H1 (cell line): ENCODE data around the gene DUS1L. TPM values are rescaled to one million over a fixed set of nuclear protein-coding genes. Genes with fewer than 3 reads are reported as not detected.

ENCODE experiments used
- CTCF ChIA-PET: fragments of 300-600 bp; sonication (Branson Sonifier 250); formaldehyde crosslinking; loops from one replicate; lab custom pipeline; 2021; ENCODE audit not compliant: partially characterized antibody; lab: Charles Lee
- POLR2A ChIA-PET: fragments of 300-600 bp; sonication (Branson Sonifier 250); formaldehyde crosslinking; loops from one replicate; lab custom pipeline; 2021; ENCODE audit warnings: inconsistent platforms; ENCODE audit not compliant: partially characterized antibody; lab: Charles Lee
- DNase-seq, 2 experiments: peaks; one replicate each; pipeline versions ENCODE4 v3.0.0 to v3.0.0-alpha.2; 2010 to 2022; ENCODE audit warnings: low spot score in 2 of 2, low read depth in 1 of 2, mixed read lengths in 1 of 2
- FAIRE-seq: peaks from 2 replicates; lab custom pipeline; 2011; peaks lifted over from hg19 to GRCh38; lab: Jason Lieb, UNC
- H2AFZ ChIP-seq: 2 replicates; pipeline ENCODE4 v1.8.1; 2012; ENCODE audit warnings: low read length, inconsistent platforms
- H2AK5ac ChIP-seq: 2 replicates; pipeline ENCODE4 v1.6.1; 2013; ENCODE audit warnings: low read depth, low read length
- H2BK120ac ChIP-seq: replicated peaks from 2 replicates; pipeline ENCODE3; 2013; ENCODE audit warnings: low read depth, low read length, inconsistent platforms
- H2BK12ac ChIP-seq: 2 replicates; pipeline ENCODE4 v1.6.1; 2013; ENCODE audit warnings: low read depth, low read length
- H2BK15ac ChIP-seq: 2 replicates; pipeline ENCODE4 v1.6.1; 2013; ENCODE audit warnings: low read length
- H2BK20ac ChIP-seq: 2 replicates; pipeline ENCODE4 v1.6.1; 2013; ENCODE audit warnings: low read length
- H2BK5ac ChIP-seq: 2 replicates; pipeline ENCODE4 v1.6.1; 2013; ENCODE audit warnings: low read depth, low read length
- H3K14ac ChIP-seq: 2 replicates; pipeline ENCODE4 v1.6.1; 2013; ENCODE audit warnings: inconsistent platforms; ENCODE audit not compliant: insufficient read length
- H3K18ac ChIP-seq: 2 replicates; pipeline ENCODE4 v1.6.1; 2013; ENCODE audit warnings: low read length; ENCODE audit errors: extremely low read depth
- H3K23ac ChIP-seq: 2 replicates; pipeline ENCODE4 v1.6.1; 2013; ENCODE audit warnings: inconsistent platforms; ENCODE audit not compliant: insufficient read length
- H3K23me2 ChIP-seq: 2 replicates; pipeline ENCODE4 v1.6.1; 2013; ENCODE audit warnings: low read depth, low read length
- H3K27ac ChIP-seq: 2 replicates; pipeline ENCODE4 v1.6.1; 2011; ENCODE audit warnings: low read depth, low read length, inconsistent platforms
- H3K27me3 ChIP-seq, 4 experiments: replicated peaks in 1 of 4; 1 replicate in 1 of 4; 2 replicates in 3 of 4; pipeline versions ENCODE4 v1.6.1 to v1.8.1; 2011 to 2013; ENCODE audit warnings: low read length in 3 of 4, mild to moderate bottlenecking in 3 of 4, inconsistent platforms in 2 of 4, mixed read lengths in 2 of 4, moderate library complexity in 1 of 4; ENCODE audit not compliant: control insufficient read depth in 3 of 4, insufficient read depth in 3 of 4; ENCODE audit errors: extremely low read depth in 1 of 4
- H3K36me3 ChIP-seq, 4 experiments: 2 replicates each; pipeline versions ENCODE4 v1.6.1 to v1.8.1; 2011 to 2013; ENCODE audit warnings: mild to moderate bottlenecking in 4 of 4, low read length in 3 of 4, moderate library complexity in 2 of 4, control low read depth in 1 of 4, inconsistent platforms in 1 of 4; ENCODE audit not compliant: insufficient read depth in 4 of 4, control insufficient read depth in 2 of 4
- H3K4ac ChIP-seq: replicated peaks from 2 replicates; pipeline ENCODE3; 2013; ENCODE audit warnings: low read length, low read depth, mixed read lengths, inconsistent platforms; ENCODE audit not compliant: insufficient read length
- H3K4me1 ChIP-seq, 4 experiments: replicated peaks in 1 of 4; 1 replicate in 1 of 4; 2 replicates in 3 of 4; pipeline versions ENCODE4 v1.6.1 to v1.8.1; 2011 to 2013; ENCODE audit warnings: low read length in 3 of 4, inconsistent platforms in 2 of 4, mixed read lengths in 1 of 4; ENCODE audit not compliant: insufficient read depth in 4 of 4, control insufficient read depth in 3 of 4
- H3K4me2 ChIP-seq, 2 experiments: 2 replicates each; pipeline versions ENCODE4 v1.6.1 to v1.8.1; 2011 to 2013; ENCODE audit warnings: low read depth in 2 of 2, low read length in 2 of 2, control low read depth in 1 of 2, inconsistent platforms in 1 of 2, mild to moderate bottlenecking in 1 of 2; ENCODE audit not compliant: insufficient read depth in 1 of 2
- H3K4me3 ChIP-seq, 4 experiments: fragments of 200-600, 300-600 bp in 1 of 4; sonication (generic), shearing (Covaris generic), sonication (Bioruptor Twin) in 1 of 4; 2 replicates each; pipeline versions ENCODE4 v1.5.1 to v1.8.1; 2011 to 2016; ENCODE audit warnings: low read length in 4 of 4, low read depth in 3 of 4, control low read depth in 2 of 4, inconsistent platforms in 2 of 4, mild to moderate bottlenecking in 2 of 4, mixed read lengths in 1 of 4, moderate library complexity in 1 of 4; ENCODE audit not compliant: insufficient read depth in 2 of 4; ENCODE audit errors: extremely low read depth in 1 of 4
- H3K56ac ChIP-seq: replicated peaks from 2 replicates; pipeline ENCODE3; 2013; ENCODE audit warnings: low read depth, mild to moderate bottlenecking, mixed read lengths, low read length, inconsistent platforms; ENCODE audit not compliant: insufficient read length
- H3K79me1 ChIP-seq: 2 replicates; pipeline ENCODE4 v1.6.1; 2013; ENCODE audit warnings: low read depth, low read length, control low read depth
- H3K79me2 ChIP-seq, 2 experiments: 2 replicates each; pipeline versions ENCODE4 v1.6.1 to v1.8.1; 2012 to 2013; ENCODE audit warnings: low read length in 2 of 2, mild to moderate bottlenecking in 2 of 2, inconsistent platforms in 1 of 2; ENCODE audit not compliant: insufficient read depth in 2 of 2, control insufficient read depth in 1 of 2
- H3K9ac ChIP-seq, 4 experiments: replicated peaks in 1 of 4; 1 replicate in 1 of 4; 2 replicates in 3 of 4; pipeline versions ENCODE4 v1.6.1 to v1.8.1; 2011 to 2013; ENCODE audit warnings: low read depth in 3 of 4, low read length in 3 of 4, control low read depth in 2 of 4, mild to moderate bottlenecking in 2 of 4, moderate library complexity in 2 of 4, inconsistent platforms in 1 of 4; ENCODE audit errors: extremely low read depth in 1 of 4
- H3K9me3 ChIP-seq, 2 experiments: 2 replicates each; pipeline versions ENCODE4 v1.6.1 to v1.8.1; 2012 to 2013; ENCODE audit warnings: mild to moderate bottlenecking in 2 of 2, moderate library complexity in 2 of 2, control low read depth in 1 of 2, inconsistent platforms in 1 of 2, low read depth in 1 of 2, low read length in 1 of 2, mixed read lengths in 1 of 2; ENCODE audit not compliant: insufficient read depth in 2 of 2
- H4K20me1 ChIP-seq, 2 experiments: replicated peaks in 1 of 2; 2 replicates each; pipeline versions ENCODE3 to v1.8.1; 2011 to 2013; ENCODE audit warnings: inconsistent platforms in 2 of 2, low read length in 2 of 2, mild to moderate bottlenecking in 1 of 2; ENCODE audit not compliant: insufficient read depth in 2 of 2, control insufficient read depth in 1 of 2
- H4K5ac ChIP-seq: 2 replicates; pipeline ENCODE4 v1.6.1; 2013; ENCODE audit warnings: low read length, low read depth, mixed read lengths, inconsistent platforms; ENCODE audit not compliant: insufficient read length
- H4K8ac ChIP-seq: 2 replicates; pipeline ENCODE4 v1.8.0; 2013; ENCODE audit warnings: mild to moderate bottlenecking, moderate library complexity, low read length, inconsistent platforms; ENCODE audit not compliant: insufficient read depth; ENCODE audit errors: extremely low read depth
- H4K91ac ChIP-seq: replicated peaks from 2 replicates; pipeline ENCODE3; 2013; ENCODE audit warnings: low read length, mixed read lengths, inconsistent platforms; ENCODE audit not compliant: insufficient read length
- CTBP2 ChIP-seq: IDR thresholded peaks from 2 replicates; pipeline ENCODE4 v1.7.0; 2011; ENCODE audit warnings: borderline replicate concordance, mild to moderate bottlenecking, moderate library complexity, mixed read lengths, low read length; ENCODE audit not compliant: insufficient read depth, insufficient read length
- EP300 ChIP-seq, 2 experiments: IDR thresholded peaks; 1 replicate in 1 of 2; 2 replicates in 1 of 2; pipeline ENCODE4 v1.6.1; 2011 to 2012; ENCODE audit warnings: low read depth in 2 of 2, low read length in 2 of 2, mild to moderate bottlenecking in 2 of 2, borderline replicate concordance in 1 of 2, inconsistent platforms in 1 of 2, moderate library complexity in 1 of 2
- PHF8 ChIP-seq: fragments of 200-600 bp; sonication (generic); conservative IDR thresholded peaks from 2 replicates; pipeline ENCODE4 v1.7.1; 2012; ENCODE audit warnings: low read depth, mild to moderate bottlenecking, inconsistent platforms, low read length, moderate library complexity
- WGBS, 2 experiments: shearing (Covaris generic) in 1 of 2; methylation state at CpG; one replicate each; pipeline versions ENCODE4 v1.1.6 to v1.1.7; 2013 to 2015; ENCODE audit warnings: low lambda C conversion rate in 2 of 2, mixed read lengths in 2 of 2, inconsistent platforms in 1 of 2, low coverage in 1 of 2, missing lambda C conversion rate in 1 of 2; ENCODE audit not compliant: insufficient replicate concordance in 2 of 2, insufficient coverage in 1 of 2, insufficient read length in 1 of 2; ENCODE audit errors: extremely low coverage in 1 of 2, missing lambda C conversion rate in 1 of 2; 5-methylcytosine and 5-hydroxymethylcytosine counted together
- polyA plus RNA-seq, 7 experiments: library from polyadenylated mRNA; depleted of rRNA in 3 of 7; stranded (reverse) in 5 of 7; unstranded in 2 of 7; fragments of >200 nt in 5 of 7; fragments of 200-250 nt in 2 of 7; gene quantifications; 1 replicate in 5 of 7; 2 replicates in 1 of 7; 4 replicates in 1 of 7; pipeline versions ENCODE4 v1.2.1 to v1.2.3, GENCODE V29; 2011 to 2013; ENCODE audit warnings: missing spikeins in 2 of 7, mixed read lengths in 2 of 7
- total RNA-seq: library from RNA; stranded (reverse); fragmentation: NEBNext Ultra II Directional; extraction: Animal tissue kit (Norgen Biotek cat#: 25700); gene quantifications from 2 replicates; pipeline ENCODE4 v1.2.1, GENCODE V29; 2021

DUS1L gene
- total and polyA plus RNA-seq, 2 of the 8 experiments (the other 6 are each of a cell fraction or from before 2014, with no cell fraction given), result 34.5 to 69.1 TPM

- H2BK120ac ChIP-seq, result no peak overlapping the region
- no peak overlapping the region for H2AFZ ChIP-seq
- H3K4ac ChIP-seq, result no peak overlapping the region
- WGBS, 2 experiments, result 86% methylated on average over 9 of the region's 9 CpGs; no CpG with 5 or more reads in 1 of the 2 experiments
- no peaks in the 10 kb centered on the region for H3K36me3 ChIP-seq
- ChIA-PET POLR2A (interaction anchor here (1.7 kb wide), 1 partner anchor 11 kb away, joined by 6 read pairs; no protein-coding TSS in a partner anchor), CTCF (interaction anchor here (0.9 to 10.5 kb wide), 7 partner anchors 9 to 83 kb away, joined by 3 to 61 read pairs (median 3); no protein-coding TSS in a partner anchor)
- H3K4me1 ChIP-seq, result peaks cover 0 to 5% (median 1%) of the 10 kb centered on the region in 4 experiments; a peak in 3 of 7 replicates
- no peak overlapping the region for H4K8ac ChIP-seq
- H2BK15ac ChIP-seq, result no peak overlapping the region
- H3K9me3 ChIP-seq, result no peaks in the 10 kb centered on the region
- H2AK5ac ChIP-seq, result no peak overlapping the region
- H3K14ac ChIP-seq, result no peak overlapping the region
- H3K4me2 ChIP-seq, result no peak overlapping the region
- DNase-seq (no peak), FAIRE-seq (no peak)
- H2BK12ac ChIP-seq, result no peak overlapping the region
- H3K79me2 ChIP-seq, result no peaks in the 10 kb centered on the region
- H3K56ac ChIP-seq, result no peak overlapping the region
- H2BK5ac ChIP-seq, result no peak overlapping the region
- H3K27ac ChIP-seq, result no peak overlapping the region
- 0 out of 2 replicates have a peak, but pooled peaks cover 2% of the 10 kb centered on the region for H3K23me2 ChIP-seq
- no peak overlapping the region for H3K23ac ChIP-seq
- H3K4me3 ChIP-seq, result no peak overlapping the region
- H4K20me1 ChIP-seq, result peaks cover 2 to 6% of the 10 kb centered on the region in 2 experiments
- H3K27me3 ChIP-seq, result peaks cover 0 to 4% (median 0%) of the 10 kb centered on the region in 4 experiments; a peak in 2 of 7 replicates
- no peak overlapping the region for H3K9ac ChIP-seq
- no peak overlapping the region for H4K91ac ChIP-seq
- H4K5ac ChIP-seq, result no peak overlapping the region
- no peak overlapping the region for H3K18ac ChIP-seq
- H3K79me1 ChIP-seq, result no peaks in the 10 kb centered on the region
- H2BK20ac ChIP-seq, result no peak overlapping the region
- no peak for TF ChIP-seq EP300 (IDR thresholded peaks at IDR 0.05; ENCODE audit: borderline replicate concordance in 1 of 2, low read depth in 2 of 2, low read length in 2 of 2)
- TF ChIP-seq CTBP2, result no peak
- TF ChIP-seq PHF8, result no peak
These were observed 47.8 kb upstream of the DUS1L start for GRCh38 chr17:82113422-82113821.
